Stimulated activated naive CD4-positive, alpha-beta T cell treated with Interleukin-2 at 50 U/mL for 16 hours (primary cell): Measurements from ENCODE around the gene SLC46A1.
A peak's percentile ranks its signal among the peaks of the same experiment; 100 is the strongest.

Source experiments
- DNase-seq: peaks from one replicate; lab custom pipeline; 2025; lab: John Stamatoyannopoulos, UW

Gene SLC46A1

DNA sequence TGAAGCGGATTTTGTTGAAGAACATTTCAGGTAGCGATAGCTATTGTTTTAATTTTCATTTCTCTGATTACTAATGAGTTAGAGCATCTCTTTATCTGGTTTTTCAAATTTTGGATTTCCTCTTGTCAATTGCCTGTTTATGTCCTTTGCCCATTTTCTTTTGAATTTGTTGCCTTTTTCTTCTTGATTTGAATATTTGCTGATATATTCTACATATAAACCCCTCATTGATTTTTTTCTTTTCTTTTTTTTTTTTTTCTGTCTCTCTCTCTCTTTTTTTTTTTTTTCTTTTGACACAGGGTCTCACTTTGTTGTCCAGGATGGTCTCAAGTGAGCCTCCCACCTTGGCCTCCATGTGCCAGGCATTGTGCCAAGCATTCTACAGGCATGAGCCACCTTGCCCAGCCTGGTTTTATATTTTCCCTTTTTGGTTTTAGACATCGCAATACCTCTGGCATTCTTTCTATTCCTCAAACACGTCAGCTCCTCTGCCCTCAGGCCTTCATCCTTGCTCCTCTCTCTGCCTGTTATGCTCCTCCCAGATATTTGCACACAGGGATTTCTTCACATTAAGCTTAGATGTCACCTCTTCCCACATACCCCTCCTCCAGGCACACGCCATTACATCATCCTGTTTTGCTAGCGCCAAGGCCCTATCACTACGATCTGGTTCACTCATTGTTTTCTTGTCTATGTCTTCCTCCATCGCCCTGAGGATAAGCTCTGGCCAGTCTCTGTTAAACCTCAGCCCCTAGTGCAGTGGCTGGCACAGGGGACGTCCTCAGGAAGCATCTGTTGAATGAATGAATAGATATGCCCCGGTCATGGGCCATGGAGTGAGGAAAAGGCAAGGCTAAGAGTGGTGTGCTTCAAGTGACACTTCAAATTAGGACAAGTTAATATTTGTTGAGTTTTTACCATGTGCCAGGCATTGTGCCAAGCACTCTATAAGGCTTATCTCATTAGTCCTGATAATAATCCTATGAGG lies 25.9 kb downstream of the SLC46A1 start:
- no peak for DNase-seq

DNA sequence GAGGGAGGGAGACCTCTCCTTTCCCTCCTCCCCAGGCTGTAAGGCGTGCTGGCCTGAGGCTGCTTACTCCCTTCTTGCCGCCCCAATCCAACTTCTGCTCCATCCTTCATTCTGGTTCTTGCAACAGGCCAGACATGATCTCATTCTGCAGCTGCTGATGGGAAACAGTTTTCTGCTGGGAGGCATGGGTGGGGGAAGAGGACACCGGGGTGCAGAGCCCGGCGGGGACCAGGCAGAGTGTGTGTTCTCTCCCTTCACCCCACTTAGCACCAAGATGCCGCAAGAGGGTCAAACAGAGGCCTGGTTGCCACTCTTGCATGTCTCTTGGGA lies 33.1 kb downstream of the SLC46A1 start:
- DNase-seq: no peak

DNA sequence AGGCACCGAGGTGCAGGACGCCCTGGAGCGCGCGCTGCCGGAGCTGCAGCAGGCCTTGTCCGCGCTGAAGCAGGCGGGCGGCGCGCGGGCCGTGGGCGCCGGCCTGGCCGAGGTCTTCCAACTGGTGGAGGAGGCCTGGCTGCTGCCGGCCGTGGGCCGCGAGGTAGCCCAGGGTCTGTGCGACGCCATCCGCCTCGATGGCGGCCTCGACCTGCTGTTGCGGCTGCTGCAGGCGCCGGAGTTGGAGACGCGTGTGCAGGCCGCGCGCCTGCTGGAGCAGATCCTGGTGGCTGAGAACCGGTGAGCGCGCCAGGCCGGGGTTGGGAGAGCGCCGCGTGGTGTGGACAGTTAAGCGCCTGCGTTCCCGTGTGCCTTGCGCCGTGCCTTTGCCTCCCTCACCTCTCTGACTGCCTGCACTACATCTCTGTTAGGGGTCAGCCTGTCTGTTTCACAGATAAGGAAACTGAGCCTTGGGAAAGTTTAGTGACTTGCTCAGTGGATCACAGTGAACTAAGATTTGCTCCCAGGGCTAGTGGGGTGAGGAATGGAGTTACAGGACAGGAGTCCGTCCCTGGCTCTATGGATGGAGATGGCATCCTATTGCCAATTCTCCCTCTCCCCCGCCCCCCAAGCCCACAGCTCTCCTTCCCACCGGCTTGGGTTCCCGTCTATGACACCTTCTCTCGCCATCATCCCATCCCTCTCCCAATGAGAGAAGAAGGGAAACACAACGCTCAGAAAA lies 33.6 kb downstream of the SLC46A1 start:
- DNase-seq: no peak

DNA sequence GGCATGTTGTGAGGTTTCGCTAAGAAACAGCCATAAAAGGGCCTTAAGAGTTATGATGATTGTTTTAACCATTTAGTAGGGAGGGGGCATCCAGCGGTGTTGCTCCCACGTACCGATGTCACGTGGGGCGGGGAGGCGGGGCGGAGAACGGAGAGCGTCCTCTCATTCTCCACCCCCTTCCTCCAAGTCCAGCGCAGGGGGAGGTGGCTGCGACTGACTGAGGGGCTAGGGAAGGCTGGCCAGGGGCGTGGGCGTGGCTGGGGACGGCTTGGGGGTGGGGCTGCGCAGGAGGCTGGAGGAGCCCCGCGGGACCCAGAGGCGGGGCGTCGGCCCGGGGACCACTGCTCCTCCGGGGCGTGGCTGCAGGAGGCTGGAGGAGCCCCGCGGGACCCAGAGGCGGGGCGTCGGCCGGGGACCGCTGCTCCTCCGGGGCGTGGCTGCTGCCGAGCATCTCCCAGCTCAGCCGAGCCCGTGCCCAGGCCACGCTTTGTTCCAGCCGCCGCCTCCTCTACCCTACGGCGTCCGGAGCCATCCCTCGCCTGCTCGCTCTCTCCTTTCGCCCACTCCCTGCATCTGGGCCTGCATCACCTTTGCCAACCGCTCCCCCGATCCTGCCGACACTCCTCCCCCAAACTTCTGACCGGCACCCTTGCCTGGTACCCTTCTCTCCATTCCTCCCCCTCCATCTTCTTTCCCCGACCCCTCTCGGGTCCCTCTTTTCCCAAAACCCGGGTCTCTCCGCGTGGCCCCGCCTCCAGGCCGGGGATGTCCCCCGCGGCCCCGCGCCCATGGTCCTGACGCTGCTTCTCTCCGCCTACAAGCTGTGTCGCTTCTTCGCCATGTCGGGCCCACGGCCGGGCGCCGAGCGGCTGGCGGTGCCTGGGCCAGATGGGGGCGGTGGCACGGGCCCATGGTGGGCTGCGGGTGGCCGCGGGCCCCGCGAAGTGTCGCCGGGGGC lies 34.5 kb downstream of the SLC46A1 start, which contains the start of gene SARM1:
SARM1 (plus strand) TSS at position 450 of the 958 bp plus-strand sequence; CDS start at position 789, 339 bp downstream.
- peak; percentile 85 for DNase-seq

DNA sequence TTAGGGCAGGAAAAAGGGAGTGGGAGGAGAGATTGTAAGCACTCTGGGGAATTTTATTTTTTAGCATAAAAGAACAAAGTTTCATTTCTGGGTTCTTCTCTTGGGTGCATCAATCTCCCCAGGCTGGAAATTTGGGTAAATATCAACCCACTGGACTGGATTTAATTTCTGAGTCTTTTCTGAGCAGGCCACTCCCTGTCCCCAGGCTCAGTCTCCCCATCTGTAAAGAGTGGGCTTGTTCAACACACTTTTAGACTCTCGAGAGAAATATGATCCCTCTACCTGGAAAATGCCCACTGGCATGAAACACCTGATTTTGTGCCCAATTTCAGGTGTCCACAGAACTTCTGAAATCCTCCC lies 35.3 kb downstream of the SLC46A1 start:
- no peak for DNase-seq

DNA sequence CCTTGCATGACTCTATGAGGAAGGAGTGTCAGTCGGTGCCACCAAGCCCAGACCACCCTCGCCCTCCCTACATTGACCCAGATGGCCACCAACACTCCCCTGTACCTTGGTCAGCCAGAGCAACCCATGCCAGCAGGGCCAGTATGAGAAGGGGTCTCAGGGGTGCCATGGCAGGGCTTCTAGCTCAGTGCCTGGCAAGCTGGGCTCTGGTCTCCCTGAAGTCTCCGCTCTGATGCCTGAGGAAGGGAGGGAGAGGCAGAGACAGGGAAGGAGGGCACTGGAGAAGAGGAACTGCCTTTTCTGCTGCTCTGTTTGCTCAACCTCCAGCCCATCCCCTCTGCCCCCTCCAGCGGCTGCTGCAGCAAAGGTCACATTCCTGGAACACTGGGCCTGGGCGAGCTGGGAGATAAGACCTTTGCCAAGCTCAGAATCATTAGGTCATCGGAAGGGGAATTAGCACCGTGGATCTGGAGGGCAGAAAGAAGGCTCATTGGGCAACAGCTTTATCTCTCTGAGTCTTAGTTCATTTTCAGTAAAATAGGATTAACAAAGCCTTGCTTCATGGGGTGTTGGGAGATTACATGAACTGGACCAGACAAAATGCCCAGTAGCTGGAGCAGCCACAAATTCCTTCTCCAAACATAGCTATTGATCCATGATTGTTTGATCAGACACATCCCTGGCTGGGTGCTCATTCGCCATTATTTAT lies 35.8 kb downstream of the SLC46A1 start, which contains the start of gene VTN:
VTN (minus strand) TSS at position 273 of the 709 bp plus-strand sequence; CDS start at position 169, 104 bp downstream.
- no peak for DNase-seq

DNA sequence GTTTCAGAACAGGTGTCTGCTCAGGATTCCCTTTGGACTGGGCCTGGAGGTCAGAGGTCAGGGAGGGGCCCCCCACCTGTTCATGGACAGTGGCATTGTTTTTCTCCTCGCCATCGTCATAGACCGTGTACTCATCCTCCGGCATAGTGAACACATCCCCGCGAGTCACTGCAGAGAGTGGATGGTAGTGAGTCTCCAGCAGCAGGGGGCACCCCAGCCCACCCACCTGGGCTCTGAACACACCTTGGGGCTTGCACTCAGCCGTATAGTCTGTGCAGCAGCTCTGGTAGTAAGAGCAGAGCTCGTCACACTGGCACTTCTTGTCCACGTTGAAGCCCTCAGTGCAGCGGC lies 36.4 kb downstream of the SLC46A1 start:
- DNase-seq: no peak

DNA sequence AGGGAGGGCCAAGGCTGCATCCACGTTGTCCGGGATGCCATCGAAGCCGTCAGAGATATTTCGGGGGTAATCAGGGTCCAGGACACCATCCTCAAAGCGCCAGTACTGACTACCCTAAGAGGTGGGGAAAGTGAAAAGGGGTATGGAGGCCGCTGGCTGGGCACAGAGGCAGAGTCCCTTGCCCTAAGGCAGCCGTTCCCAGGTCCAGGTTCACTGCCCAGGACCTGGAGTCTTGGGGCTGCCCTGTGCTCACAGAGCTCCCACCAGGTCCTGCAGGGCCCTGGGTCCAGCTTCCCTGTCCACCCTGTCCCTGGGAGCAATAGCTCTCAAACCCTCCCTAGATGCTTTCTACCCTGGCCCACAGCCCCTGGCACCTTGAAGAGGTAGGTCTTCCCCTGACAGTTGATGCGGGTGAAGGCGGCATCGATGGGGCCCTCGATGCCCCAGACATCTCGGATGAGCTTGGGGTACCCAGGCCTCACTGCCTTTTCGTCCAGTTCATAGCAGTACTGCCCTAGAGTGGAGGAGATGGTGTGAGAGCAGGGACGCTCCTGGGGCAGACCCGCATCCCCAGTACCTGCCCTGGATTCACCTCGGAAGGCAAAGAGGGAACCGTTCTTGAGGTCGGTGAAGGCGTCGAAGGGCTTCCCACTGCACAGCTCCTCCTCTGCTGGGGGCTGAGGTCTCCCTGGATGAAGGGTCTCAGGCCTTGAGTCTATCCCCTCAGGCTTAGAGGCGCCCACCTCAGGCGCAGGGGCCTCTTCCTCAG lies 36.9 kb downstream of the SLC46A1 start:
- no peak for DNase-seq

DNA sequence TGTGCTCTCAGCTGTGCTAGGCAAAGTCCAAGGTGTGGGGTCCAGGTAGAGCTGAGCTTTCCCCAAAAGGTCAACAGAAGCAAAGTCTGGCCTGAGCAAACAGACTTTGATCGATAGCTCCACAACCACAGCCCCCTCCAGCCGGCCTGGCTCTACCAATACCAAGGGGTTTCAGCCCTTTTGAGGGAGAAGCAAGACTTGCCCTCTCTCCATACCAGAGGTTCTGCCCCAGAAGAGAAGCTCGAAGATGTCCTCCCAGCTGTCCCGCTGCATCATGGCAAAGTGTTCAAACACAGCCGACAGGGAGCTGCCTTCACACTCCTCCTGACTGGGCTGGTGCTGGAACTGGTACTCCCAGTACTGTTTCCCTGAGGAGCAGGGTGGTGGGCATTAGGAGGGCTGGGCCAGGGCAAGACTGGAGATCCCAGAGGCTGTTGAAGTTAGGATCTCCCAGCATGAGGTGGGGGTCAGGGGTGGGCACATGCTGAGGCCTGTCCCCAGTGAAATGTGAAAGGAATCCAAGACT lies 37.6 kb downstream of the SLC46A1 start:
- no peak for DNase-seq

DNA sequence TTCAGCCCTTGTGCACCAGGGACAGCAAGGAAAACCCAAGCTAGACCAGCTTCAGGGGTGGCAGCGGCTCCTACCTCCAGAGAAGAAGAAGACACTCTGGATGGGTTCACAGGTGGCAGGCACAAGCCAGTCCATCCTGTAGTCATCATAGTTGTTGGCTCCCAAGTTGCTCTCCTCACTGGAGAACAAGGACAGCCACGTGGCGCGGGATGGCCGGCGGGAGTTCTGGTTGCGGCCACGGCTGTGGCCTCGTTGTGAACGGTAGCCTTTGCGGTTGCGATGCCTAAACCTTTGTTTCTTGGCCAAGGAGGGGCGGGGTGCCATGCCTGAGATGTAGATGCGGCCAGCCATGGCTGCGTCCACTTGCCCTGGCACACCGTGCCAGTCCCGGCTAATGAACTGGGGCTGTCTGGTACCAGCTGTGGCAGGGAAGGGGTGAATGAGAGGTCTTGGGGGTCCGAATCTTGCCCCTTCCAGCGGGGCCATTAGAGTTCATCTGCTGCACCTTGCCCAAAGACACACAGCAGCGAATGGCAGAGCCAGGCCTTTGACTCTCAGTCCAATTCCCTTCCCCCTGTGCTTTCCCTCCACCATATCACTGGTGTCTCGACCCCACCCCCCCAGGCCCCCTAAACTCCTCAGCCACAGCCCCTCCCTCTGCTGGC lies 38.2 kb downstream of the SLC46A1 start:
- no peak for DNase-seq

DNA sequence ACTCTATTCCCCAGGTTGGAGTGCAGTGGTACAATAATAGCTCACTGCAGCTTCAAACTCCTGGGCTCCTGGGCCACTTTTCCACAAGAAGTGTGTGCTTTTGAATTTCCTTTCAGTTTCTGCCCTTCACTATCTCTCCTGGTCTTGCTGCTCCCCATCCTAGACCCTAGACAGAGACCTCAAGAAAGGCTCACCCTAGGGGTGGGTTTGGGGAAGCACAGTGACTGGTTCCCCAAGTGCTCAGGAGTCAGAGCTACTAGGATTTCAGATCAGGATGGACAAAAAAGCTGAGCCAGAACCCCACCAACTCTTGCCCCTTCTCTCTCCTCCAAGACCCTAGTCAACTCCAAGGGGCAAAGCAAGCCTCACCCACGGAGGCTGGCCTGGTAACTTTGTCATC lies 39.4 kb downstream of the SLC46A1 start:
- DNase-seq: no peak

DNA sequence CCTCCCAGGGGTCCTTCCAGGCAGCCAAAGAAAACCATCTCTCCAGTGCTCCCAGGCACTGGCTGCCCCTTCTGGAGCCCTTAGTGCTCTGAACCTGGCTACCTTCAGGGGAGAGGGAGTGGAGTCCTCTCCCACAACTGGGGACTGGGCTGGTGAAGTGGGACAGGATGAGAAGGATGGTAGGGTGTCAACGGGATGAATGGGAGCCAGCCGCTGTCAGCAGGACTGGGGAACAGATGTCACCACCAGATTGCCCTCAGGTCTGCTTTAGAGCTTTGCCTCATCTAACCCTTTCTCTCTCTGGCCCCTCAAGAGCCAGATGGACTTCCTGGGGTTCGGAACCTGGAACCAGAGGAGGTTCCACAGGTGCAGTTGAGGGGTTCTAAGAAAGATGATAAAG lies 40.5 kb downstream of the SLC46A1 start:
- DNase-seq: no peak

DNA sequence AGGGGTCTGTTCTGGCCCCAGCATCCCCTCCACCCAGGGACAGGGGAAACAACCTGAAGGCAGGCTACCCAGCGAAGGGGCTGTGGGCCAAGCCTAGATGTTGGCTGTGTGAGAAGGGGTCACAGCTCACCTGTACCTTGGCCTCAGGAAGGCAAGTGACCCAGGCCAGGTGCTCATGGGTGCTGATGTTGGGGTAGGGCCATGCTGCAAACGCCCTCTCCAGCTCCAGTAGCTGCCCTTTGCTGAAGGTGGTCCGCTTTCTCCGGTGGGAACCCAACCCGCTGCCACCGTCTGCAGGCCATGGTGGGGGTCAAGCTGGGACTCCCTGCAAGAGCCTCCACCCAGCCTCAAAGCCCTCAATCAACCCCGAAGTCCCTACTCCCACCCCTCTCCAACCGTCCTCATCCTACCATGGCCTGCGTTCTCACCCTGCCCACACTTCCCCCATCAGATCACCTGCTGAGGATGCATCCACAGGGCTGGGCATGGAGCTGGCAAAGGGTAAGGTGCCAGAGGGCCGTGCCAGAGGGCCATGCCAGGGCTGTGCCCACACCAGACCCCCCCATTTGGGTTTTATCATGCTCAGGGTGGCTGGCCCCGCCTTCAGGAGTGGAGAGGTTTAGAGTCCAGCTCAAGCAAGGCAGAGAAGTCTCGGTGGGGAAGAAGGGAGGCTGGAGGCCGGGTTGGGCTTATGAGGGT lies 41.2 kb downstream of the SLC46A1 start, which contains the start of gene SEBOX:
SEBOX (minus strand) TSS at position 535 of the 699 bp plus-strand sequence; CDS start at position 487, 48 bp downstream.
- DNase-seq: no peak

DNA sequence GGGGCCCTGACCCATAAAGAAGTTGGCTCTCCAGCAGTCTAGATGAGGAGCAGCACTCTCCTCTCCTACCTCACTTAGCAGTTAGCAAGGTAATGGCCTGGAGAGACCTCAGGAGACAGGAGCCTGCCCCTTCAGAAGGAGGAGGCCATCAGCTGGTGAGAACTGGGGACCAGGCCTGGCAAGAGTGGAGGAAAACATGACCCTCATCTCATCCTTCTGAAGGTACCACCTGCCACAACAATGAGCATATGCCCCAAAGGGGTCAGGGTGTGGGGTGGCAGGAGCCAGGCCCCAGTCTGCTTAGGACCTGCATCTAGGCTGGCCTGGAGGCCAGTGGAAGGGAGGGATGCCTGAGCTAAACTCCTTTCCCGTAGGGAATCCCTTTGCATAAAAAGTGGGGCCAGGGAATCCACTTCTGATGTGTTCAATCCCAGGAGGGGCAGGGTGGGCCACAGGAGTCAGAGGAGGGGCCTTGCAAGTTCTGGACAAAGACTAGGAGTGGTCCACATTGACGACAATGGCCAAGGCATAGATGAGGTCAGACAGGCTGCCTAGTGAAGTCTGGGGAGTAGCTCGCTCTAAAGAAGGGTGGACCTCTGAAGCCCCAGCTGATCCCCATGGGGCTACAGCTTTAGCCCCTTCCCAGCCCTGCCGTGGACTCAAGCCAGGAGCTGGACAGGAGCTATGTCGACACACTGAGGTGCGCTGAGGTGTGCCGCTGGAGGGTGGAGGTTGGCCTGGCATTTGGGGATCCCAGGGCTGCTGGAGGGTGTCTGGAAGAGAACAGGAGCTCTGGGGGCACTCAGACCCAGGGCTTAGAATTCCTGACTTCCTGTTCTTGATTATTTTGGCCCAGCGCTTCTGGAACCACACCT lies 42.0 kb downstream of the SLC46A1 start:
- DNase-seq: no peak

DNA sequence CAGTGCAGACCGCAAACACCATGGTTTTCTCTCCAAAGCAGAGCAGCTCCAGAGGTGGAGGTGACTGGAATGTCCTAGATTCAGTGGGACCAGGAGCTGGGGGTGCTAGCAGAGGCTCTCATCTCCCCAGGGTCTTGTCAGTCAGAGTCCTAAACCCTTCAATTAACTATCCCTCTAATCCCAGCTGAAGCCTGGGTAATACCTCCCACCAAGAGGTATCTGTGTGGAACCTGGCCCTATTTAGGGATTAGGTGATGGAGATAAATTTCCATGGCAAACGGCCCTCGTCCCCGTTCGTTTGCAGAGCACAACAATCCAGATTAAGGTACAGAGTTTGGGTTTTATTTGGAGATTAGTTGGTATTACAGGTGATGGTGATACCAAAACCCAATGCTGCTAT lies 42.8 kb downstream of the SLC46A1 start:
- no peak for DNase-seq

DNA sequence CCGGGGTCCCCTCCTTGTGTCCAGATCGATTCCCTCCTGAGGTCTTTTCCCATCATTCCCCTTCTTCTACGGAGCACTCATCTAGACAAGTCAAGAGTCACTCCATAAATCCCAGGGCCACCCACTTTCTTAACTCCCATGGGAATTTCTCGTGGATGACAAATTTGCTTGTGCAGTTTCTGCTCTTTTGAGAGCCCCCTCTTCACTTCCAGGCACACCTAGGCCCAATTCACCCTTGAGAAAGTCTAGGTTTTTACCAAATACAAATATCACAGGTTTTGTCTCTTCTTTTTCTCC lies 48.2 kb downstream of the SLC46A1 start:
- DNase-seq: no peak

DNA sequence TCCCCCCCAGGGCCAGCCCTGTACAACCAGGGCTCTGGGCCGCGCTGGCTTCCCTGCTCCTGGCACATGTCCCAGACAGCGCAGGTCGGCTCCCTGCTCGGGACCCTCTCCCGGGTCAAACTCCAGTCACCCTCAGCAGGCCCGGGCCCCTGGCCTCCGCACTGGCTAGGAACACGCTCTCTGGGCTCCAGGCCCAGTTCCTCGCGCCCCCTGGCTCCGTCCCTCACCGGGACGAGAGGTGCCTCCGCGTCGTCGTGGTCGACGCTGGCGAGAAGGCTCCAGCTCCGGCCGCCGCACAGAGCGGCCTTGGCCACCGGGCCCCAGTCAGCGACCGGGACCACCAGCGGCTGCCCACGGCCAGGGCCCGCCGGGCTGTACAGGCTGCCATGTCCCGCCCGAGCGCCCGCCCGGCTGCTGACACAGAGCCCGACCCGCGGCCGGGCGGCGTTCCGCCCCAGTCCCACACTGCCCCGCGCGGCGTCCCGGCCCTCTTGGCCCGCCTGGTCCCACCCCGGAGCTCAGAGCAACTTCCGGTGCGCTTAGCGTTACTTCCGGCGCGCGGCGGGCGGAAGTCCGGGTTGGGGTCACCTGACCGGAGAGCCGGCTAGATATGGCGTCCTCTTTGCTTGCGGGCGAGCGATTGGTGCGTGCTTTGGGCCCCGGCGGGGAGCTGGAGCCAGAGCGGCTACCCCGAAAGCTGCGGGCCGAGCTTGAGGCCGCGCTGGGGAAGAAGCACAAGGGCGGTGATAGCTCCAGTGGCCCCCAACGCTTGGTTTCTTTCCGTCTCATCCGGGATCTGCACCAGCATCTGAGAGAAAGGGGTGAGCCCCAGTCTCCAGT lies 48.7 kb downstream of the SLC46A1 start, which contains the start of gene POLDIP2:
POLDIP2 (minus strand) TSS at position 467 of the 840 bp plus-strand sequence; CDS start at position 388, 79 bp downstream.
- DNase-seq: peak; percentile 94
